Upper lobe of left lung (tissue), 4 donors: ENCODE measurements around the gene MORN4.

Source experiments
- POLR2A ChIP-seq, 4 donors: fragments of 450-650 bp; IDR thresholded peaks; one replicate each; pipeline ENCODE4 v1.5.1; 2016 to 2017; ENCODE audit warnings: antibody characterized with exemption in 4 of 4, mild to moderate bottlenecking in 2 of 4
- POLR2AphosphoS5 ChIP-seq, 2 donors: sonication (generic); formaldehyde crosslinking; IDR thresholded peaks; one replicate each; pipeline ENCODE4 v1.5.1; 2017; ENCODE audit warnings: antibody characterized with exemption in 2 of 2
- TF ChIP-seq, protein P1 (sequence below), 6 experiments: fragments of 450-650 bp in 4 of 6; fragments of 200-600 bp in 2 of 6; sonication (generic) in 2 of 6; IDR thresholded peaks; one replicate each; pipeline ENCODE4 v1.5.1; 2016 to 2019; ENCODE audit warnings: antibody characterized with exemption in 6 of 6

DNA sequence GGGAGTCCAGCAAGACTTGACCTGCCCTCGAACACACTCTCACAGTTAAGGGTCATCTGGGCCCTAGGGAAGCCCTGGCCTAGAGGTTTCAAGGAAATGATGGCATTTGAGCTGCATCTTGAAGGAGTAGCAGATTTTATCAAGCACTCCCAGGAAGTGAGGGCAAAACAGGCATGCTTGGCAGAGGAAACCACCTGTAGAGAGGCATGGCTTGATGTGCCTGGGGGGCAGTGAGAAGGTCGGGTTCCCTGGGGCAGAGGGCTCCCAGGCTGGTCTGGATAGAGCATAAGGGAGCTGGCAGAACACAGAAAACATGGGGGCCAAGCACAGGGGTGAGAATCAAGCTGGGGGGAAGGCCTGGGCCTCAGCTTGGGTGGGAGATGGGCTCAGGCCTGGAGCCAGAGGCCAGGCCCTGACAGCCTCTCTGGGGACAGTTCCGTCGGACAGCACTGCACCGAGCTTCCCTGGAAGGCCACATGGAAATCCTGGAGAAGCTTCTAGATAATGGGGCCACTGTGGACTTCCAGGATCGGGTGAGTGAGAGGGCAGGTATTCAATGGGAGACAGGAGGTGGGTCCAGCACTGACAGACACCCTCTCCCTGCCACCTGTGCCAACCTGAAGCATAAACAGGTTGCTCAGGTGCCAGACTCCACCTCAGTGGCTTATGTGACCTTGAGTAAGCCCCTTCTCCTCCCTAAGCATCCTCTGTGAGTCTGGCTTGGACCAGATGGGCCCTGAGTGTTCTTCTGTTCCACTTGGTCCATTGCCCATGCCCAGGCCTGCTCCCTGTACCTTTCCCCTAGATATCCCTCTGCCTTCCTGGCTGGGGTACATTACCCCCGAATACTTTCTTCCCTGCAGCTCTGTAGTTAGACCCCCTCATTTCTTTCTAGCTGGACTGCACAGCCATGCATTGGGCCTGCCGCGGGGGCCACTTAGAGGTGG, 52.6 kb downstream of the MORN4 start:
- TF ChIP-seq POLR2A (IDR thresholded peaks at IDR 0.05) (no peak), POLR2AphosphoS5 (IDR thresholded peaks at IDR 0.05) (no peak)
- TF ChIP-seq, protein P1, sequence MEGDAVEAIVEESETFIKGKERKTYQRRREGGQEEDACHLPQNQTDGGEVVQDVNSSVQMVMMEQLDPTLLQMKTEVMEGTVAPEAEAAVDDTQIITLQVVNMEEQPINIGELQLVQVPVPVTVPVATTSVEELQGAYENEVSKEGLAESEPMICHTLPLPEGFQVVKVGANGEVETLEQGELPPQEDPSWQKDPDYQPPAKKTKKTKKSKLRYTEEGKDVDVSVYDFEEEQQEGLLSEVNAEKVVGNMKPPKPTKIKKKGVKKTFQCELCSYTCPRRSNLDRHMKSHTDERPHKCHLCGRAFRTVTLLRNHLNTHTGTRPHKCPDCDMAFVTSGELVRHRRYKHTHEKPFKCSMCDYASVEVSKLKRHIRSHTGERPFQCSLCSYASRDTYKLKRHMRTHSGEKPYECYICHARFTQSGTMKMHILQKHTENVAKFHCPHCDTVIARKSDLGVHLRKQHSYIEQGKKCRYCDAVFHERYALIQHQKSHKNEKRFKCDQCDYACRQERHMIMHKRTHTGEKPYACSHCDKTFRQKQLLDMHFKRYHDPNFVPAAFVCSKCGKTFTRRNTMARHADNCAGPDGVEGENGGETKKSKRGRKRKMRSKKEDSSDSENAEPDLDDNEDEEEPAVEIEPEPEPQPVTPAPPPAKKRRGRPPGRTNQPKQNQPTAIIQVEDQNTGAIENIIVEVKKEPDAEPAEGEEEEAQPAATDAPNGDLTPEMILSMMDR (IDR thresholded peaks at IDR 0.05), result no peak
